ENCODE results near the gene CENPS.
"Not testable (repeated sequence)": the region's sequence is repeated elsewhere in the genome, so short reads cannot be mapped to it uniquely, and the experiment has no call there.

CENPS gene

GRCh38 chr1:10430216-10431069, at the start of gene CENPS:
CENPS (plus strand) TSS chr1:10430433; CDS start chr1:10430518, 85 bp downstream.
- DNase-seq (ENCODE audit: low read depth in 2 of 2) = peak; percentile 90 to 96

GRCh38 chr1:10380594-10381275, 49.5 kb upstream of the CENPS start:
- DNase-seq (ENCODE audit: low read depth in 2 of 2) = no peak

DNA sequence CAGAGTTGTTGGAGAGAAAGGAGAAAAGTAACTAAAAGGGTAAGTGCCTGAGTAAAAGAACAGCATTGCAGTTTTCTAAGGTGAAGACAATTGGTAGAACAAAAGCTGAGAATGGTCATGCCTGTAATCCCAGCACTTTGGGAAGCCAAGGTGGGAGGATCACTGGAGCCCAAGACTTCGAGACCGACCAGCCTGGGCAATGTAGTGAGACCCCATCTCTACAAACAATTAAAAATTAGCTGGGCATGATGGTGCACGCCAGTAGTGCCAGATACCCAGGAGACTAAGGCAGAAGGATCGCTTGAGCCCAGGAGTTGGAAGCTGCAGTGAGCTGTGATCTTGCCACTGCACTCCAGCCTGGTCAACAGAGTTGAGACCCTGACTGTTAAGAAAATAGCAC, 46.6 kb upstream of the CENPS start:
- no peak for DNase-seq (ENCODE audit: low read depth in 2 of 2)

DNA sequence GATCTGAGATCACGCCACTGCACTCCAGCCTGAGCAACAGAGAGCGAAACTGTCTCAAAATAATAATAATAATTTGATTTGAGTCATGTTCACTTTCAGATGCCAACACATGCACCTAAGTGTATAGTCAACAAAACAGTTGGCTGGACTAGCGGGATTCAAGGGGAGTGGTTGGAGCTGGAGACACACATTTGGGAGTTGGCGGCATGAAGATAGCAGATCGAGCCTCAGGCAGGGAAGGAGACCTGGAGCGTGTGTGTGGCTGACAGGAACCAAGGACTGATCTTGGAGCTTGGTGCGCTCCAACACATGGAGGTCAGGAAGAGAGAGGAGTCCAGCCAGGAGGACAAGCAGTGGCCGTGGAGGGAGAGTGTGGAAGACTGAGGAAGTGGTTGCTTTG, 46.0 kb upstream of the CENPS start:
- no peak for DNase-seq (ENCODE audit: low read depth in 2 of 2)

DNA sequence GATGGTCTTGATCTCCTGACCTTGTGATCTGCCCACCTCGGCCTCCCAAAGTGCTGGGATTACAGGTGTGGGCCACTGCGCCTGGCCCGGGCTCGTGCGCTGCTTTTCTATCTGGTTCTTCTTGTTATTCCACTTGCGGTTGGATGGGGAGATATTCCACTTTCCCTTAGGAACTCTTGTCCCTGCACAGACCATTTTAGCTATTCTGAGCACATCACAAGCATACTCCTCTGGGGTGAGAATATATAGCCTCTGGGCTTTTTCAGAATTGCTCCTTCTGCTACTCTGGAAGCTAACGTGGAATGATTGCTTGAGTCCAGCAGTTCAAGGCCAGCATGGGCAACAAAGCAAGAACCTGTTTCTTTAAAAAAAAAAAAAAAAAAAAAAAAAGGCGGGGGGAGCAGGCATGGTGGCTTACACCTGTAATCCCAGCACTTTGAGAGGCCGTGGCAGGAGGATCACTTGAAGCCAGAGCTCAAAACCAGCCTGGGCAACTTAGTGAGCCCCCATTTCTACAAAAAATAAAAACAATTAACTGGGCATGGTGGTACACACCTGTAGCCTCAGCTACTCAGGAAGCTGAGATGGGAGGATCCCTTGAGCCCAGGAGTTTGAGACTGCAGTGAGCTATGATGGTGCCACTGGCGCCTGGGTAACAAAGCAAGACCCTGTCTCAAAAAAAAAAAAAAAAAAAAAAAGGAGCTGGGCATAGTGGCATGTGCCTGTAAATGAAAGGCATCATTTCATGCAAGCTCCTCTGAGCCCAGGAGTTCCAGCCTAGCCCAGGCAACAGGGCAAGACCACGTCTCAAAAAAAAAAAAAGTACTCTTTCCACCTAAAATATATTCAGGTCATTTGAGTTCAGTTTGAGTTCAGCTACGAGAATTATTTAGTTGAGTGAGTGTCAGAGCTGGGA, 43.2 kb upstream of the CENPS start:
- no peak for DNase-seq (ENCODE audit: low read depth in 2 of 2)

DNA sequence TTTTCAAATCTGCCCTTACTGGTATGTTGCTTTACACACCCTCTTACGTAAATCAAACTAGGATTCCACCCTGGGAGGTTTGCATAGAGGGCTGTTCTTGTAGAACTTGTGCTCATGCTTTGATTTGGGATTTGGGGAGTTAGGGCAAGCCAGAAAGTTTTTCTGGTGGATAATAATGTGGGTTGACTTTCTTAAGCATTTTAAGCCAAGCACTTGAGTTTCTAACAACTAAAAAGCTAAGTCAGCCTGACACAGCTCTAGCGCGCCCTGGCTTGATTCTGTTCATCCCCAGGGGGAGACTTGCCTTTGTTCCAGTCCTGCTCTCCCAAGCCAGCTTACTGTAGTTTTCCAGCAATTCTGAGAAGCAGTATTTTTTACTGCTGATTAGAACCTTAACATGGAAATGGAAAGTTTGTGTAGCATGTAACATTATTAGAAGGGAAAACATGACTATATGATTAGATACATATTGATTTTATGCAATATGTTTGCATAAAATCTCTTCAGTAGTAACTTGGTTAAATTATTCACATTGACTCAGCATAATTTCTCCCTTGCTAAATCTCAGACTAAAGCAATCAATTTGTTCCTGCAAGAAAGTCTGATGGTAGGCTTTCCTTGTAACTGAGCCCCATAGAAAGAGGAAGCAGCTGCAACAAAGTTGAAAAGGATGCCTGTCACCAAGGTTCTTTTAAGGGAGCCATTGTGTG, 42.4 kb upstream of the CENPS start:
- DNase-seq (ENCODE audit: low read depth in 2 of 2) = no peak

GRCh38 chr1:10388387-10388715, 41.9 kb upstream of the CENPS start:
- DNase-seq (ENCODE audit: low read depth in 2 of 2) = no peak

DNA sequence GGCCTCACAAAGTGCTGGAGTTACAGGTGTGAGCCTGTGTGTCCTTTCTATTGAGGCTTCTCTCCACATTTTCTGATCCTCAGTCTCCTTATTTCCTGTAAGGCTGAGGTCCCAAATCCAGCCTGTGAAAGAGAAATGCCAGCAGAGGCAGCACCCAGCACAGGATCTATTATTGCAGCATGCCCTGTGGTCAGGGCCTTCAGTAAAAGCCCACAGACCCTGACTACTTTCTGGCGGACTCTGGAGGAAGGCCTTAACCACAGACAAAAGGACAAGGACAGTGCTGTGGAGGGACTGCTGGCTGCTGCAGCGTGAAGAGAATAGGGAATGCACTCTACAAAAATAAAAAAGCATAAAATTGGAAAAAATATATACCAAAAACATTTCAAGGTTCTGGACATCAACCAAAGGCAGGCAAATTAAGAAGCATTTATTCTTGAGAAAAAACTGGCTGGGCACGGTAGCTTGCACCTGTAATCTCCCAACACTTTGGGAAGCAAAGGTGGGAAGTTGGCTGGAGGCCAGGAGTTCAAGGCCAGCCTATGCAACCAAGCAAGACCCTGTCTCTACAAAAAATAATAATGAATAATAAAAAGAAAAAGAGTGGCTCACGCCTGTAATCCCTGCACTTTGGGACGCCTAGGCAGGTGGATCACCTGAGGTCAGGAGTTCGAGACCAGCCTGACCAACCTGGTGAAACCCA, 40.8 kb upstream of the CENPS start:
- DNase-seq (ENCODE audit: low read depth in 2 of 2) = no peak

DNA sequence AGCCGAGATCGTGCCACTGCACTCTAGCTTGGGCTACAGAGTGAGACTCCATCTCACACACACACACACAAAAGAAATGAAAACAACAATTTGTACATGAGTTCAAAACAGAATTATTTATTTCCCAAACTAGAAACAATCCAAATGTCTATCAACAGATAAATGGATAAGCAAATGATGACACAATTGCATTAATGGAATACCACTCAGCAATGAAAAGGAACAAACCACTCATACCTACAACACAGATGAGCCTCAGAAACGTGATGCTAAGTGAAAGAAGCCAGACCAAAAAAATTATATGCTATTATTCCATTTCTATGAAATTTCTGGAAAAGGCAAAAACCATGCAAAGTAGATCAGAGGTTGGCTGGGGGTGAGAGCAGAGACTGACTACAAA, 33.4 kb upstream of the CENPS start:
- no peak for DNase-seq (ENCODE audit: low read depth in 2 of 2)

DNA sequence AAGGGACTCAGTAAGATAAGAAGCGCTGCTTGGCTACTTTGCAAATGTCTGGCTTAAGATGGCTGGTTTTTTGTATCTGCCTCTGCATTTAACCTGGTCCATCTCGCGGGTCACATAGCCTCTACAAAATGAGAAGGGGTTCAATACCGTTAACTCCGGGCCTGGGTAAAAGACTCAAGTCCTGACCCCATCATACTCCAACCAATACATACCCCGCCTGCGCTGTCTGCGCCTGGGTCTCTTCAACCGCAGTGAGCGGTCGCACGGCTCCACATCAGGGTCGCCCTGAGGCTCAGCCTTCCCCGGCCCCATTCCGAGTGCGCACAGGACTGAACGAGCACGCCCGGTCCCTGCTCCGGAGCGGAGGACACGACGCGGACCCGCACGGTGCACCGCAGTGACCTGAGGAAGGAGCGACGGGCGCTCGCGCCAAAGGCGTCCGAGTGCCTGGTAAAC, 31.9 kb upstream of the CENPS start:
- DNase-seq (ENCODE audit: low read depth in 2 of 2) = no peak

DNA sequence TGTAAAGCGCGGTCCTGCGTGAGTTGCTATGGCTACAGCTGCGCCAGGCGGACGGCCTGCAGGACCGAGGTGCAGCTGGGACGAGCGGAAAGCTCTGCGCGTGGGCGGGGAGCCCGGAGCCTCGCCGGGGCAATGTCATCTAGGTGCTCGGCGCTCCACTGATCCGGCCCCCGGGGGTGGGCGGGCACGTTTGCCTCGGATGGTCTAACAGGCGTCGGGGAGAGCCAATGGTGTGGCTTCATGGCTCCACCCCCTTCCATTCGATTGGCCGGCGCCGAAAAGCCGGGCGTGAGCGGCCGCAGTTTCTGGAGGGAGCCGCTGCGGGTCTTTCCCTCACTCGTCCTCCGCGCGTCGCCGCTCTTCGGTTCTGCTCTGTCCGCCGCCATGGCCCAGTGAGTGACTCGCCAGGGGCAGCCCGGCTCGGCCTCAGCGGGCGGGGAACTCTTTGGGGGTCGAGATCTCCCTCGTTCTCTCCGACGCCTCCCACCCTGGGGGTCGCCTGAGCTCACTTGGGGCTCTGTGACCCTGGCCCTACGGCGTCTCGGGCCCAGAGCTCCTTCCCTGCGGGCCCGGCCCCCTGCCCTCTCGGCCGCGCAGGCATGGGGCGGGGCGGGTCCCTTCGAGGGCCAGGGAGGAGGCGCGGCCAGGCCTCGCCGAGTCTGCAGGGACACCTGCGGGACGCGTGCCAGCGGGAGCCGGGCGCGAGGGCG, 31.3 kb upstream of the CENPS start, which contains the start of gene PGD:
PGD (plus strand) TSS at position 331 of the 710 bp plus-strand sequence; CDS start at position 385, 54 bp downstream.
- DNase-seq (ENCODE audit: low read depth in 2 of 2) = peak; percentile 95 to 97

GRCh38 chr1:10399444-10399941, 30.7 kb upstream of the CENPS start:
- no peak for DNase-seq (ENCODE audit: low read depth in 2 of 2)

- DNase-seq (ENCODE audit: low read depth in 2 of 2) = no peak
Measured at GRCh38 chr1:10400013-10400412, 30.2 kb upstream of the CENPS start.

- DNase-seq (ENCODE audit: low read depth in 2 of 2) = no peak
Measured at GRCh38 chr1:10401281-10401680, 29.0 kb upstream of the CENPS start.

GRCh38 chr1:10402729-10403274, 27.4 kb upstream of the CENPS start:
- no peak for DNase-seq (ENCODE audit: low read depth in 2 of 2)

DNA sequence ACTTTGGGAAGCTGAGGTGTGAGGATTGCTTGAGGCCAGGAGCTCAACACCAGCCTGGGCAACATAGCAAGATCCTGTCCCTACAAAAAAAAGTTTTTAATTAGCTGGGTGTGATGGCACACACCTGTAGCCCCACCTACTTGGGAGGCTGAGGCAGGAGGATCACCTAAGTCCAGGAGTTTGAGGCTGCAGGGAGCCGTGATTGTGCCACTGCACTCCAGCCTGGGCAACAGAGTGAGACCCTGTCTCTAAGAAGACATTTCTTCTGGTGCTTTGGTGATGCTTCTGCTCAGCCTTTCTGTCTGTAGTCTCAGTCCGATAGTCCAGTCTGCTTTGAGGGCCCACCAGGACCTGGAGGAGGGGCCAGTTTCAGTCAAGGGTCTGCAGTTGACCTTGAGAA, 23.0 kb upstream of the CENPS start:
- DNase-seq (ENCODE audit: low read depth in 2 of 2) = no peak

DNA sequence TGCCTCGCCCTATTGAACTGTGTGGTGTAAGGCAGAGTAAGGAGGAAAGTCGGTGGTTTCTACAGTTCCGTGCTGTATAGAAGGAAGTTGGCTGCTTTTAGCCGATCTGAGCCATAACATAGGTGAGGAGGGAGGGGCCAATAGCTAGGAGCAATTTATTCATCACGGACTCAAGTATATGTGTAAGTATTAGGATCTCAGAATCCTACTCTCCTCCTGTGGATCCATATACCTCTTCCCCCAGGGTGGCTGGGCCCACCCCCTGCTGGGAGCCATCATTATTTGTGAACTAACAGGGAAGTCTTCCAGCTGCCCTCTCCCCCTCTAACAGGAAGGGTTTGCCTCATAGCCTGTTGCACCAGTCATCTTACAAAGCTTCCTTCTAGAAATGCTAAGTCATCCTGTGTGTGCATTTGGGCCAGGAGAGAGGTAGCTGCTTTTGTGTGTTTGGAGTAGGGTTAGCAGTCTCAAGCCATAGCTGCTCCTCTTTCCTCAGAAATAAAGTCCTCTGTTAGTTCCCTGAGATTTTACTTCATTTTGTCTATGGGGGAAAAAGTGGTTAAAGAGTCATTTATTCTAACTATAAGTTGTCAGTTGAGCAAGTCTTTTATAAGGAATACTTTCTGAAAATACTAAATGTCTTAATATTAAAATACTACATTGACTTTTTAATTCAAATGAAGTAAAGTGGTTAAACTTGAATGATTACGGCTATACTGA, 14.9 kb upstream of the CENPS start:
- no peak for DNase-seq (ENCODE audit: low read depth in 2 of 2)

DNA sequence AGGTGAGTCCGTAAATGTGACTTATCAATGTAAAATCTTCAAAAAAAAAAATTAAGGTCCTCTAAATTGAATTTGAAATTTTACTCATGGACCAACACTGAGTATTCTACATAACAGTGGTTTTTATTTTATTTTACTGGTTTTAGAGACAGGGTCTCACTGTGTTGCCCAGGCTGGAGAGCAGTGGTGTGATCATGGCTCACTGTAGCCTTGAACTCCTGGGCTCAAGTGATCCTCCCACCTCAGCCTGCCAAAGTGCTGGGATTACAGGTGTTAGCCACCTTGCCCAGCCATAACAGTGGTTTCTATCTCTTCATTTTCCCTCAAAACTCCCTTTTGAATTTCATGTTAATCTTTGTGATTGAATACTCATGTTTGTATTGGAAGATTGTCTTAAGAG, 14.3 kb upstream of the CENPS start:
- DNase-seq (ENCODE audit: low read depth in 2 of 2) = not testable (repeated sequence)

DNA sequence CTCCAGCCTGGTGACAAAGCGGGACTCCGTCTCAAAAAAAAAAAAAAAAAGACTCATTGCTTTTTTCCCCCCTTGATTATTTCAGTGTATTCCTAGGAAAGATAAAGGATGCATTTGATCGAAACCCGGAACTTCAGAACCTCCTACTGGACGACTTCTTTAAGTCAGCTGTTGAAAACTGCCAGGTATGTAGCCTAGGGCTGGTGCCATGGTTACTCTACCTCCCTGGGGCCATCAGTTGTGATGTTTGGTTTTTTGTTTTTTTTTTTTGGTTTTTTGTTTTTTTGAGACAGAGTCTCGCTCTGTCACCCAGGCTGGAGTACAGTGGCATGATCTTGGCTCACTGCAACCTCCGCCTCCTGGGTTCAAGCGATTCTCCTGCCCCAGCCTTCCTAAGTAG, 11.5 kb upstream of the CENPS start:
- not testable (repeated sequence) for DNase-seq (ENCODE audit: low read depth in 2 of 2)
